HG02610 (cell line): ENCODE results near the gene CDH13.

ENCODE experiments used
- ATAC-seq: cut with Tn5 transposase; IDR thresholded peaks from one replicate; pipeline ENCODE4 v1.9.1; 2021; ENCODE audit warnings: mild to moderate bottlenecking, moderate library complexity; ENCODE audit not compliant: unreplicated experiment

The CDH13 gene

DNA sequence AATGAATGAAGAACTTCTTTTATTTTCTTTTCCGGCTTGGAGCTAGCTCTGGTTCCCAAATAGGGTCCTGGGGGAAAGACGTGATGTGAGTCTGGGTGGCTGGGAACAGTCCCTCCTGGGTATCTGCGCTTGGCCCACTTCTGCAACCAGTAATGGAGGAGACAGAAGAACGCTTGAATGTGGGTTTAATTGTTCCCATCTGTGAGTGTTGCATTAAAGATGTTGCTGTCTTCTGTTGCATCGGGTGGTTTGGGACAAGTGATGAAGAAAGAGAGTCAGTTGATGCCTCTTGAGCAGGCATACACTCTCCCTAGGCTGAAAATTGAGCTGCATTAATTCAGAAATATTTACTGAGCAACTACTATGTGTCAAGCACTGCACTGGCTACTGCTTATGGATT, 511.1 kb downstream of the CDH13 start:
- no peak for ATAC-seq

DNA sequence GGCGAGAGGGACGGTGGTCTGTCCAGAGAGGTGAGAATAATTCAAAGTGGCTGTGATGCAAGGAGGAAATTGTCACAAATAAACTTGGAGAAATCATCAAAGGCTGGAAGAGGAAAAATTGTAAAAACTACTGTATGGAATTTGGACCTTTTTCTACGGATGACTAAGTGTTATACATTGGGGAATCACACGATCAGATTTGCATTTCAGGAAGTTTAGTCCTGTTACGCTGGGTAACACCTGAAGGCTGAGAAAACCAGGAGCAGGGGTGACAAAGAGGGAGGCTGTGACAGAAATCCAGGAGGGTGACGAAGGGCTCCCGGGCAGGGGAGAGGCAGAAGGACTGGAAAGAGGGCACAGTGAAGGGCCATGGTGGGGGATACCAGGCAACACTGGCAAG, 511.7 kb downstream of the CDH13 start:
- ATAC-seq, result no peak

DNA sequence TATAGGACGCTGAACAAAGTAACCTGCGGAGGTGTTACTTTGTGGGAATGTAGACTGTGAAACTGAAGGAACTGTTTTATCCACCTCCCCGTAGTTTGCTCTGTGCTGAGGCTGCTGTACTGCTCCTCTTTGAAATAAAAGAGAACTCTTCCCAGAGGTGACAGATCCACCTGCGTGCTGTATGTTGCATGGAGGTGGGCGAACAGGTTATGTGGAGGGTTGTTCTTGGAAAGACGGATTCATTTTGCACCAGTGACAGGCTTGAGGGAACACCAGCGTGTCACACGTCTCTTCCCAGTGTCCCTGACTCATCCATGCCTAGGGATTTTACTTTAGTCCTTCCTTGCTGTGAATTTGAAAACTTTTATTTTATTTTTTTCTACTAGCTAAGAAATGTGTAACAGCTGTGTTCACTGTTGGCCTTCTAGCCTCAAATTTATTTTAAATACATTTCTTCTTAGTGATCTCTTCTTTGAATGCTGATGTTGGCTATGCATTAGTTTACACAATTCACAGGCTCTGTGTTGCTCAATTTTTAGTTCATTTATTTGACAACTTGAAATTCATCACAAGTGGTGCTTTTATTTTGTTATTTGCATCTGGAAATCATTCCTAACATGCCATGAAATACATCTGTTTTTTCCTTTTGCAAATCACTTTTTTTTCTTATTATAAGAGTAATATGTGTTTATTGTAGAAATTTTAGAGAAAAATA, 512.4 kb downstream of the CDH13 start:
- ATAC-seq, result no peak

DNA sequence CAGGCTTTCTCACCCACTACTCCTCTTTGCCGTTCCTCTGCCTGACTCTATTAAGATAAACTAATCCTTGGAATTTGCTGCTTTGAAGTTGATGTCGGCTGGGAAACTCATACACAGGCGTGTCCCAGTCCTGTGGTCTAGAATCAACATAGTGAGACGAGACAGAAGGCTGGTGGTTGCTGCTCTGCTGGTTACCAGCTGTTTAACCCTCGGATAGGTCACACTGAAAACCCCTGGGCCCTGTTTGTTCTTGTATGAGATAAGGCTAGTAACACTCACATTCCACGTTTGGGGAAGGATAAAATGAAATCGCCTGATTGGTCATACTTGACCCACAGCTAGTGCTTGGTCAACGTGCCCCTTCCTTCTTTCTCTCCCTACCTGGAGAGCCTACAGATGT, 517.0 kb downstream of the CDH13 start:
- no peak for ATAC-seq

DNA sequence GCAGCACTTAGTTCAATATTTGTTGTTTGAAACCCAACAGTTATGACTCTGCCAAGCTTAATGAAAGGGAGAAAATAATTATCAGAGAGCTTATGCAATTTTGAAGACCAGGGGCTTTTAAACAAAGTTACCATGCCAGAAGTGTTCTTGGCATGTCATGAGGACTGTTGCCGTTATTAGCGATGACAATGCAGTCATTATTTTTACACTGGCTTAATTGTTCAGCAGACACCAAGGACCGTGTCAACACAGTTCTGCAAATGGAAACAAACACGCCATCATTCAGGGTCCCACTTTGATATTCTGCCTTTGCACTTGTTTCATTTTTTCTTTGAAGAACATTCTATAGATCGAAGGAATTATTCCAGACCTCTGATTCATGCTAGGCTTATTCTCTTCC, 518.5 kb downstream of the CDH13 start:
- no peak for ATAC-seq

DNA sequence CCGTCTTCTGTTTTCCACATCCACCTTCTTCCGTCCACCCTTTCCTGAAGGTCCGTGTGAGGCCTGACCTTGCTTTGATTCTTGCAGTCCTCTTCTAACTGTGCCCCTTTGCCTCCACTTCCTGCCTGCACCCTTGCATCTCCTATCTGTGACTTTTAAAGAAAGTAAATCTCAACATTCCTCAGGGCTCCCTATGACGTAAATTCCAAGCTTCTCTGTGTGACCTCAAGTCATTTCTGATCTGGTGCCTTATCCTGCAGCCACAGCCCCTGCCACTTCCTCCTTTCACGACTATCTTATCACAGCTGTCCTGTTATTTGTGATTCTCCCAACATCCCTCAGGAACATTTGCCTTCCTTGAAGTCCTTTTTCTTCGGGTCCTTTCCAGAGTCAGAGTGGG, 520.5 kb downstream of the CDH13 start:
- no peak for ATAC-seq

DNA sequence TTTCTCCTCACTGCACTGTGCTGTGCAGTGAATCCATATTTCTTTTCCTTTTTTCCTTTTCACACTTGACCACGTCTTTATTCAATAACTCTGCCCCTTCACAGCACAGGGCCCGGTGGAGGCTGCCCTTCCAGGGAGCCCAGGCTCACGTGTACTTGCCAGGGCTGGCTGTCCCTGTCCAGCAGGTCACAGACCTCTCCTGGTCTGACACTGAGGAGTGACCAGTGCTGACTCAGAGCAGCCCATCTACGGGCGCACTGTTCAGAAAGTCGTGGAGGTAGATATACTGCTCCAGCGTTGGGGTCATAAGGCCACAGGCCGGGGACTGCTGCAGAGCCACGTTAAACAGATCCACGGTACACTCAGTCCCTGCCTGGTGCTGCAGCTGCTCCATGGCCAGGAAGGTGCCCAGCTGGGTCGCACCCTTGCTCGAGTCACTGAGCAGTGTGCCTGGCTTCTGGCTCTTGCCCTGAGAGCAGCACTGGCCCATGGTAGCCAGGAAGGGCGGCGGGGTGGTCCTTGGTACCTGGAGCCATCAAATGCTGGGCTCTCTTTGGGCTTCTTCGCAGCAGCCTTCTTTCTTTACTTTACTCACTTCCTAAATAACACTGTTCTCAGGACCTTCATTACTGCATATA, 531.7 kb downstream of the CDH13 start:
- ATAC-seq, result no peak

DNA sequence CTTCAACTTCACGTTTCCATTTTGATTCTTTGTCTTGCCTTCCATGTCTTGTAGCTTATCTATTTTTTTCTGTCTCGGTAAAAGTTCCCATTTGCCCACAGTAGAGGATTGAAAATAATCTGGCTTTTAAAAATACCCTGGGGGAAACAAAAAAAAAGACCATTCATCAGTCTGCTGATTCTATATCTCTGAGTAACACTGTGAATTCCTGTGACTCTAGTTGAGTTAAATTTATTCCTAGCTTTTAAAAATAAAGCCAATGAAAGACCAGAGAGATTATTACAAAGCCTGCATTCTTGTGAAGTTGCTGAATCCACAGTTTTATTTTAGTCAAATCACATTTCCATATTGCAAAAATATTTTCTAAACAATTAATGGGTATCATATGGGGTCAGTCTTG, 532.3 kb downstream of the CDH13 start:
- no peak for ATAC-seq

DNA sequence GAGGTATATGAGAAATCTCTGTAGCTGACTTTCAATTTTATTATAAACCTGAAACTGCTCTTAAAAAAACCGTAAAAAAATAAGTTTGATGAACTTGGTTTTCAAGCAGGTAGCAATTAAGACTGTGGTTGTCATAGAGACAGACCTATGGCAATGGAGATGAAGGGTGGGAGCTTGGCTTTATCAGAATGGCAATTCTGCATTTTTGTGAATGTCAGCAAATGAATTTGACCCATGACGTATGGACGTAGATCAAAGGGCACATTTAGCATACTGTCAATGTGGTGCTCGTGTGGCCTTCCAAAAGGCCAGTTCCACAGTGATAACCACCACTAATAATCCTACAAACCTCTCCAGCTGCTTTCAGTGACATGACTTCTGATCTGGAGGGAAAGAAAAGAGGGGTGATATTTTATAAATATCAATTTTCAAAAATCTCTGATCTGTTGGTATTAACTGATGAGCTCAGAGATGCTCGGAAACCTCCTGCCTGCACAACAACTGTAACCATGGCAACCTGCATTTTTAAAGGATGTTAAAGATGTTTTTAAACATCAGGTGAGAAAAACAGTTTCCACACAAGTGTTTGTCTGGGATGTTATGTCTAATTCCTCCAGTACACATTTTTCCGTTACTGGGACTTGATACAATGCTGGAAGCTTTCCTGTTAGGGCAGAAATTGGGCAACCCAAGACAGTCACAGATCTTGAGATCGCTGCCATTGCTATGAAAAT, 533.7 kb downstream of the CDH13 start:
- ATAC-seq, result no peak

DNA sequence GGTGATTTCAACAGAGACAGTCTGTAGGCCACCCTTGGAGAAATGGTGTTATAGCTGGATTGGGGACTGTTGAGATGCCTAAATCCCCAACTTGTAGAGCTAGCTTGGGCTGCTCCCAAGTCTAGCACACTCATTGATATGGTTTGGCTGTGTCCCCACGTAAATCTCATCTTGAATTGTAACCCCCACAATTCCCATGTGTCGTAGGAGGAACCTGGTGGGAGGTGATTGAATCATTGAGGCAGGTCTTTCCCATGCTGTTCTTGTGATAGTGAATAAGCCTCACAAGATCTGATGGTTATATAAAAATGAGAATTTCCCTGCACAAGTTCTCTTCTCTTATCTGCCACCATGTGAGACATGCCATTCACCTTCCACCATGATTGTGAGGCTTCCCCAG, 536.0 kb downstream of the CDH13 start:
- no peak for ATAC-seq

DNA sequence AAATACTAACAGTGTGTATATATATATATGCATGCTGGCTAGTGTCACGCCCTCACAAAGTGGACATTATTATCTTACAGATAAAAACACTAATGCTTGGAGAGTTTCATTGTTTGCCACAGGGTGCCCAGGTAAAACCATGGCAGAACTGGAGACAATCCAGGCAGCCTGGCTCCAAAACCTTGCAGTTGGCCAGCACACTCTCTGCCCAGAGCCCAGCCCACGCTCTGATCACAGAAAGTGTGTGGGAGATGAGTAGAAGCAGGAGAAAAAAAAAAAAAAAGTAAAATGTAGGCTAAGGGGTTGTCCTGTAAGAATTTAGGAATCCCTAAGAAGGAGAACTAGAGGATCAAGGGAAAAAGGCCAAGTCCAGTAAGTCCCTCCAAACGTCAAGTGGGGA, 538.0 kb downstream of the CDH13 start:
- no peak for ATAC-seq

DNA sequence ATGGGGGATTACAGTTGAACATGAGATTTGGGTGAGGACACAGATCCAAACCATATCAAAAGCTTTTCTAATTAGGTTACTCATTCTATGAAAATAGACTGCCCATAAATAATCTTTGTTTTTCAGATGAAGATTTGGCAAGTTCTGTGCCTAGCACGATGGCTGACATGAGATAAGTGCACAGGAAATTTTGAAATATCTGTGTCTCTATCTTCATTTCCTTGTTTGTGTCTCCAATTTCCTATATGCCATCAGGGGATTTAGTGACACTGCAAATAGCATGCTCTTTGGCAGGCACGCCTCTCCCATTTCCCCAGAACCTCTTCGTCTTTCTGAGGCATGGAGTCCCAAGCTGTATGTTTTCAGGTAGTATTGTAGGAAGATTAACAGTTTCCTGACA, 544.6 kb downstream of the CDH13 start:
- no peak for ATAC-seq

DNA sequence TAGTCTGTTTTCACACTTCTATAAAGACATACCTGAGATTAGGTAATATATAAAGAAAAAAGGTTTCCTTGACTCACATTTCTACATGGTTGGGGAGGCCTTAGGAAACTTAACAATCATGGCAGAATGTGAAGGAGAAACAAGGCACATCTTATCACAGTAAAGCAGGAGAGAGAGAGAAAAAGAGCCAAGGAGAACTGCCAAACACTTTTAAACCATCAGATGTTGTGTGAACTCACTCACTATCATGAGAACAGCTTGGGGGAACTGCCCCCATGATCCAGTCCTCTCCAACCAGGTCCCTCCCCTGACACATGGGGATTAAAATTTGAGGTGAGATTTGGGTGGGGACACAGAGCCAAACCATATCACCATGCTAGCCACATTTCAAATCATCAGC, 547.9 kb downstream of the CDH13 start:
- ATAC-seq, result no peak

DNA sequence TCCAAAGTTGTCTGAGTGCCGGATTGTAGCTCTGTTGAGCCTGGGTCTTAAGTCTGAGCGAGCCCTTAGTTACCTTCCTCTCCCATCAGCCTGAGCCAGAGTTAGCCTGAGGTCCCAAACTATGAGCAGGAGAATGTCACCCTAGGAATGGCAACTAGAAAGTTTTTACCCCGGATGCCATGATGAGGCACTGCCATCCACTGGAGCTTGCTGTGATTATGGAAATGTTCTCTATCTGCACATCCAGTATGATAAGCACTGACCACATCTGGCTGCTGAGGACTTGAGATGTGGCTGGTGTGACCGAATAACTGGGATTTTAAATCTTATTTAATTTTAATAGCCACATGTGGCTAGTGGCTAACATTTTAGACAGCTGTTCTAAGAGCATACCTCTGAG, 550.0 kb downstream of the CDH13 start:
- ATAC-seq, result no peak

DNA sequence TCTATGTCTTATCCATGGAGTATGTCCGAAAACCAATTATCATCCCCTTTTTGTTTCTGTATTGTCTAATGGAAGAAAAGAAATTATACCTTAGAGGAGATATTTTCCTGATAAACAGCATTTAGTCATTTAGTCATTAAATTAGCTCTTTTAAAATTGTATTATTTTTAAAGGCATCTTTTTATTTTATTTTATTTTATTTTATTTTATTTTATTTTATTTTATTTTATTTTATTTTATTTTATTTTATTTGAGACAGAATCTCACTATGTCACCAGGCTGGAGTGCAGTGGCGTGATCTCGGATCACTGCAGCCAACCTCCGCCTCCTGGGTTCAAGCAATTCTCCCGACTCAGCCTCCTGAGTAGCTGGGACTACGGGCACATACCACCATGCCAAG, 559.1 kb downstream of the CDH13 start:
- ATAC-seq, result no peak

DNA sequence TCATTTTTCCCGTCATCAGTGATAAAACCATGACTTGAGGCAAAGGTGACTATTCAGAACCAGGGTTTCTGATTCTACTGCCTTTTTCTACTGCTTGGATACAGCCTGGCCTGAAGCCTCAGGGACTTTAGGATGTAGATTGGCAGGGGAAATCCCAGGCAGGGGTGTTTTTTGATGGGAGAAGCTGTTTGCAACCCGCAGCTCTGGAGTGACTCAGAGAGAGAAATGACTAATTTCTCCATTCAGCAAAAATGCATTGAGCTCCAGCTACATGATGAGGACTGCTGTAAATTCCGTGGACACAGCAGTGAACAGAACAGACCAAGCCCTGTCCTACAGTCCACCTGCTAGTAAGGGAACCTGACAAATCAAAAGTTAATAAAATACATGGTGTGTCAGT, 560.6 kb downstream of the CDH13 start:
- peak; percentile 81 for ATAC-seq

DNA sequence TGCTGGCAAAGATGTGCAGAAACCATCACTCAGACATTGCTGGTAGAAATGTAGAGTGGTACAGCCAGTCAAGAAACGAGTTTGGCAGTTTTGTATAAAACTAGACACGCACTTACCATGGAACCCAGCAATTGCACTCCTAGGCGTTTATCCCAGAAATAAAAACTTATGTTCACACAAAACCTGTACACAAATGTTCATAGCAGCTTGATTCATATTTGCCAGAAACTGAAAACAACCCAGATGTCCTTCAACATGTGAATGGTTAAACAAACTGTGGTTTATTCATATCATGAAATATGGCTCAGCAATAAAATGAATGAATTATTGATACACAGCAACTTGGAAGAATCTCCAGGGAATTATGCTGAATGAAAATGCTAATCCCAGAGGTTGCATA, 570.0 kb downstream of the CDH13 start:
- ATAC-seq, result no peak

DNA sequence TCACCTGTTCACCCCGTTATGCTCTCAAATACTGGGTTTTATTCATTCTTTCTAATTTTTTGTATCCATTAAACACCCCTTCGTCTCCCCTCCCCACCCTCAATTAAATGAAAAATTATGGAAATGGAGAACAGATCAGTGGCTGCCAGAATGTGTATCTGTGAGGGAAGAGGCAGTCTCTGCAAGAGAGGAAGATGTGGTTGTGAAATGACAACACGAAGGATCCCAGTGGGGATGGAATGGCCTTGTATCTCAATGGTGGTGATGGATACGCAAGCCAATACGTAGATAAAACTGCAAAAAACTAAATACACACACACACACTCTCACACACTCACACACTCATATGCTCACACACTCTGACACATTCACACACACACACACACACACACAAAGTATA, 570.7 kb downstream of the CDH13 start:
- no peak for ATAC-seq

DNA sequence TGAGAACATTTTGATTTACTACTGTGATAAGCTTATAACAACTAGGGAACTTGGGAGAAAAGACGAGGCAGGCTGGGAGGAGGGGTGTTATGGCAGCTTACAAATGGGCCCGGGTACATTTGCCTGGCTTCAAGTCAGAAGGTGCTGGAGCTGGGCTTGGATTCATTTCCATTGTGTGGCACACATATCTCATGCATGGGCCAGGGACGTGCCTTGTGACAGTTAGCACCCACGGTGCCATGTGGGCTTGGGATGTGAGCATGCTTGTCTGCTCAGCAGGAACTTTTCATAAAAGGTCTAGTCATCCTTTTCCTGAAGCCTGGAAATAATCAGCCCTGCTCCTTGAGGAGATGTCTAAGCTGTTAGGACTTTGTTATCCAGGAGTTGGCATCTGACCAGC, 572.2 kb downstream of the CDH13 start:
- ATAC-seq, result no peak

DNA sequence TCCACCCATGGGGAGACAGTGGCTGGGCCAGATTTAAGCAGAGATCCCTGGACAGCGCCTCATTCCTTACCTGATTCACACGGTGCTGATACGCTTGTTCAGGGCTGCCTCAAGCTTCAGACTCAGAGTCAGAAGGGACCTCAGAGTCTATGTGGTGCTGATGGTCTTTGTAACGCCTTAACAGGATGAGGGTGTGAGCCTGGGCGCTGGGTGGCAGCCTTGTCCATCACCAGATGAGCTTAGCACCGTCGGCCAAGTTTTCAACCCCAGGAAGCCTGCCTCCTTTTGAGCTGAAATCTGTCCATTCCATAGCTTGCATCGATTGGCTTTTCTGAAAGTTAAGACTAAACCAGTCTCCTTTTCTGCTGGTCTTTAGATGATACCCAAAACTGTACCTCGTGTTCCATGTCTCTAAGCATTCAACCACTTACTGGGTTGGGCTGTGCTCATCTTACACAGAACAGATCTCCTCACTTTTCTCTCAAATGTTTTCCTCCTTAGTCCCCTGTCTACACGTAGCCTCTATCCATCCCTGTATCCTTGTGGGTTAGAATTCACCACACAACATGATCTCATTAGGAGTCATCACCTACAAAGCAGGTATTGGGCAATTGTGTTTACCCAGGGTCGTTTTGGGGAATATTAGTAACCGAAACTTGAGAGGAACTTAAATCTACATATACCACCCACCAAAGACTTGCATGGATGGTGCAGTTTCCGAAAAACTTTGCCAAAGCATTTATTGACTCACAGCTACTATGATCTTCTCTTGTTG, 573.4 kb downstream of the CDH13 start:
- no peak for ATAC-seq

DNA sequence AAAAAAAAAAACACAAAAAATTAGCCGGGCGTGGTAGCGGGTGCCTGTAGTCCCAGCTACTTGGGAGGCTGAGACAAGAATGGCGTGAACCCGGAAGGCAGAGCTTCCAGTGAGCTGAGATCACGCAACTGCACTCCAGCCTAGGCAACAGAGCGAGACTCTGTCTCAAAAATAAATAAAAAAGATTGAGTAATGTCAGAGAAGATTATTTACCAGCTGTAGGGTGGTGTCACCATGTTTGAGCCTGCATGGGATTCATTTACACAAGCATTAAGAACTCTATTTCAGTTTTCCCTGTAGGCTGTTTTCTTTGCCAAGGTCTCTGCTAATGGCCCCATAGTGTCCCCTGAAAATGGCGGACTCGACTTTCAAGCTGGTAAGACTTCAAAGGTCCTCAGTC, 575.0 kb downstream of the CDH13 start:
- no peak for ATAC-seq

DNA sequence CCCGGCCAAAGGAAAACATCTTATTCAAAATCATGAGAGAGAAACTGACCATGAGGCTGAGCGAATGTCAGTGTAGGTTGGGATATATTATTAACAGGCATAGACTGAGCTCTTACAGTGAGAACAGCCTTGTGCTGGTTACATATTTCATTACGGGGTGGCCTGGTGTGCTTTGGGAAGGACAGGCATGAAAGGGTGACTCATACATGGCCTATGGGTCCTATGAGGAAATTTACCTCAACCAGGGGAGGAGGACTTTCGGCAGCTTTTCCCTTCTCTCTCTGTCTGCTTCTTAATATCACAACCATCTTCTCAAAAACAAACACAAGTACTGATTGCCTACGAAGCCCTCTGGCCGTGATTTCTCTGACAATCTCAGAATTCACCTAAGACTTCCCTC, 579.1 kb downstream of the CDH13 start:
- ATAC-seq, result no peak
